ENCODE measurements around the gene ELOA.

GRCh38 chr1:23784846-23785245 is 41.6 kb downstream of the ELOA start:
- TF ChIP-seq POLR2A (IDR thresholded peaks at IDR 0.05) (no peak), CTCF (IDR thresholded peaks at IDR 0.05) (no peak)
